GM18870 (cell line): ENCODE results near the gene RPS19.

Experiments
- ATAC-seq: cut with Tn5 transposase; IDR thresholded peaks from one replicate; pipeline ENCODE4 v1.9.1; 2021; ENCODE audit warnings: moderate library complexity; ENCODE audit not compliant: unreplicated experiment

The RPS19 gene

GRCh38 chr19:41877916-41878905 lies 18.2 kb downstream of the RPS19 start:
- no peak for ATAC-seq

DNA sequence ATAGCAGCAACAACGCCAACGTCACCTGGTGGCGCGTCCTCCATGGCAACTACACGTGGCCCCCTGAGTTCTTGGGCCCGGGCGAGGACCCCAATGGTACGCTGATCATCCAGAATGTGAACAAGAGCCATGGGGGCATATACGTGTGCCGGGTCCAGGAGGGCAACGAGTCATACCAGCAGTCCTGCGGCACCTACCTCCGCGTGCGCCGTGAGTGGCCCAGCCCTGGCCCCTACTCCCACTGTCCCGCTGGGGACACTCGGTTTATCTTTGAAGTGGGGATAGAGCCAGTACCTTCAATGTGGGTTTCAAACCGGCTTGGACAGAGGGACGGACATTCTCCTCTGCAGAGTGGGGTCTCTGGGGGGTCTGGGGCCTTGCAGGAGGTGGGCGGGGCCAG lies 19.0 kb downstream of the RPS19 start:
- no peak for ATAC-seq

- no peak for ATAC-seq
Measured at GRCh38 chr19:41879670-41880328, 19.7 kb downstream of the RPS19 start.

DNA sequence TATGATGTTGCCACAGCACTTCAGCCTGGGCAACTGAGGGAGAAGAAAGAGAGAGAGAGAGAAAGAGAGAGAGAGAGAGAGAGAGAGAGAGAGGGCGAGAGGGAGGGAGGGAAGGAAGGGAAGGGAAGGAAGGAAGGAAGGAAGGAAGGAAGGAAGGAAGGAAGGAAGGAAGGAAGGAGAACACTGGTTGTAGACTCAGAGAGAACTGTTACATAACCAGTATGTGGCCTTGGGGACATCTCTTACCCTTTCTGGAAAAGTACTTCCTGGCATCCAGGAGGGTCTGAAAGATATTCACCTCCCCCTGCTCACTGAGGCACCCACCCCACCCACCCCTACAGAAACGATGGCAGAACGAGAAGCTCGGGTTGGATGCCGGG lies 20.3 kb downstream of the RPS19 start:
- no peak for ATAC-seq

DNA sequence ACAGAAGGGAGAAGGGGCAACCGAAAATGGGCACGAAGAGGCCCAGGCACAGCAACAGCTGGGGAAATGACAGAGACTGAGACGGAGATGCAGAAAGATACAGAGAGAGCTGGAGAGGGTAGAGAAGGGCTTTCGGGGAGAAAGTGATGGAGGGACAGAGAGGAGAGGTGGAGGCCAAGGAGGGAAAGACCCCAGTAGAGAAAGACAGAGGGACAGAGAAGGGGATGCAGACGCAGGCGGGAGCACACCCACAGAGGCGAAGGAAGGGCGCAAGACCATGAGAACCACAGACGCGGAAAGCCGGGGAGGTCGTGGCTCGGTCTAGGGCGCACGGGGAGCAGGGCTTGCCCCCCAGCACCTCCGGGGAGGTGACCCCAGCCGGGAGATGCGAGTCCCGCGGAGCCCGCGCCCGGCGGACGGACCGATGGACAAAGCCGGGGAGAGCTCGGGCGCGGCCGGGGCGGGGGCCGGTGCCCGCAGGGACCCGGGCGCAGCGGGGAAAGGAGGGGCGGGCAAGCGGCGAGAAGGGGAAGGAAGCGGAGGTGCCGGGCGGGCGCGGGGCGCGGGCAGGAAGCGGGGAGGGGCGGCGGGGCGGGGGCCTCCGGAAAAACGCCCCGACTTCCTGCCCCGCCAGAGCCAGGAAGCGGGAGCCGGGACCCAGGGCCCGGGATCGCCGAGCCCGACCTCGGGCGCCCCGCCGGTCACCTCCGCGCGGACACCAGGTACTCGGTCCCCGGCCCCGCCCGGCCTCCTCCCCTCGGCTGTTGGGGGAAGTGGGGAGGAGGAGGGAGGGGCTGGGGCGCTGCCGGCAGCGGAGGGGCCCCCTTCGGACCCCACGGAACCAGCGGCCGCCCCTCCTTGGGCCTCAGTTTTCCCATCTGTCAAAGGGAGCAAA lies 22.8 kb downstream of the RPS19 start, which contains the start of gene ARHGEF1:
TSS of gene ARHGEF1 (plus strand) at position 617 of the 895 bp plus-strand sequence. CDS start 4,899 bp downstream, outside the sequence.
- no peak for ATAC-seq

DNA sequence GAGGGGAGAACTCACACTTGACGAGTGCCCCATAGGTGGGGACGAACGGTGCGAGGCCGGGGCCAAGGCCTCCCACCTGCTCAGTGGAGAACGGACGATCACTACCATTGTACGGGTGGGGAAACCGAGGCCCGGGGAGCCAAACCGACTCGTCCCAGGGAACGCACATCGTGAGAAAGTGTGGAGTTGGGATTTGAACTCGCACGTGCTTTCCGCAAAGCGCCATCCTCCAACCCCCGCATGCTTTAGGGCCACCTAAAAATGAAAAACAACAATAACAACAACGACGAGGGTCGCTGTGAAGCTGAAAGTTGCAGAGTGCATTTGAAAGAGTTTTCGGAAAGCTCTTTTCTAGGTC lies 23.4 kb downstream of the RPS19 start:
- no peak for ATAC-seq

DNA sequence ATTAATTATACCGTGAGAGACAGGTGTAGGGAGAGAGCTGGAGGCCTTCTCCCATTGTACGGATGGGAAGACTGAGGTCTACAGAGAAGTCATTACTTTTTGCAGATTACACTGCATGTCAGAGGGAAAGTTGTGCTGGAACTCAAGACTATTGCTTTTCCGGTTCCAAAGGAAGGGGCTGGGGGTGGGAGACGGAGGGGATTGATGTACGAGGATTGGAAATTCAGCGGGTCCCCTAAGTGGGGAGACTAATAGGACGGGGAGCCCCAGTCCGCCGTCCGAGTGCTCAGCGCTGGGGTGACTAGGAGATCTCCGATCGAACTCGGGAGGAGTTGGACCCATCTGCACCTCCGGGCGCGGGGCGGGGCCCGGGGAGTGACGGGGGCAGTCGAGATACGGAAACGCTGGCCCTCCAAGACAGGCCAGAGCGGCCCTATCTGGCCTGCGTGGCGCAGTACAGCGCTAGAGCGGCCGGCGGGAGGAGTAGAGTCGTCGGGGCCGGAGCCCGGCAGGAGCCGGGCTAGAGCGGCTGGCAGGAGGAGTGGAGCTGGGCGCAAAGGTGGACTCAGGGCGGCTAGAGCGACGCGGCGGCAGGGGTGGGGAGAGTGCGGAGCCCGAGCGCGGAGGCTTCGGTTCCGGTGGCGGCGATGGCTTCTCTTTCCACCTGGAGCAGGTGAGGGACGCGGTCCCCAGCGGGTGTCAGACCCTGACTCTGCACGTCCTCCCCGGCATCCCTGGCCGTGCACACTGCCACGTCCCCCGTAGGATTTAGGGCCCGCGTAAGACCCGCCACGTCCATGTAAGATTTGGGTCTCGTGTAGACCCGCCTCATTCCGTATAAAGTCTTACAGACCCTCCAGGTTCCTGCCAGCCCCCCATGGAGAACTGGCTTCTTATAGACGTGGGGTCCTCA lies 24.0 kb downstream of the RPS19 start:
- peak; percentile 60 for ATAC-seq

DNA sequence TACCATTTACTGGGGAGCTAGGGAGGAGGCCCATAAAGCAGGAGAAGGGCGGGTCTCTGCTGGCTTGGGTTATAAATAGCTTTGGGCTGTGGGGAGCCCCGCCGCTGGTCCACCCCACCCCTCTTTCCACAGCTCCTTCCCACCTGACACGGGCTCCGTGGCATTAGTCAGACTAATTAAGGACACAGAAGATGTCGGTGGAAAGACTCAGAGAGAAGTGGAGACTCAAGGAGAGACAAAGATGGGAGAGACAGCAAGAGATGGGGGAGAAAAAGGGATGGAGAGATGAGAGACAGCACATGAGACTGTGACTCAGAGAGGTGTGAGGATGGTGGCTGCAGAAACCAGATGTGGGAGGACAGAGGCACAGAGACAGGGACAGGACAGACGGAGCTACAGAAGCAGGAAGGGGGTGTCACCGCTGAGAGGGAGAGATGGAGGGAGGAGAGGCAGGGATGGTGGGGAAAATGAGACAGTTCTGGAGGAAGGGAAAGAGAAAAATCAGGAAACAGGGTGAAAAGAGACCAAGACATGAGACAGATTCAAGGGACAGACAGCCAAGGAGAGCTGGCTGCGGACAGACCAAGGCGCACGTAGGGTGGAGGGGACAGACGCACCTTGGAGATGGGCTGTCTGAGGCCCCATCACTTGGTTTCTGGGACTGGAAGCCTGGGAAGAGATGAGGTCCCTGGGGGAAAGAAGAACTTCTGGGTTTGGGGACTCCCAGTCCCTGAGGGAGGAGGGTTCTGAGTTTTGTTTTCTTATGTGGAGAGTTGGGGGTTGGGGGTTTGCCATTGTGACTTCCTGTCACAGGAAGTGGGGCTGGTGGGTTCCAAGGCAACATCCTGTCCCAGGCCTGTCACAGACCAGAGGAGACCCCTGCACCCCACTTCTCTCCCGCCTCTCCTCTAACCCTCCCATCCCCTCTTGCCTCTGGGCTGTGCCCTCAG lies 27.0 kb downstream of the RPS19 start:
- no peak for ATAC-seq

- no peak for ATAC-seq
Measured at GRCh38 chr19:41887711-41888382, 27.8 kb downstream of the RPS19 start.

DNA sequence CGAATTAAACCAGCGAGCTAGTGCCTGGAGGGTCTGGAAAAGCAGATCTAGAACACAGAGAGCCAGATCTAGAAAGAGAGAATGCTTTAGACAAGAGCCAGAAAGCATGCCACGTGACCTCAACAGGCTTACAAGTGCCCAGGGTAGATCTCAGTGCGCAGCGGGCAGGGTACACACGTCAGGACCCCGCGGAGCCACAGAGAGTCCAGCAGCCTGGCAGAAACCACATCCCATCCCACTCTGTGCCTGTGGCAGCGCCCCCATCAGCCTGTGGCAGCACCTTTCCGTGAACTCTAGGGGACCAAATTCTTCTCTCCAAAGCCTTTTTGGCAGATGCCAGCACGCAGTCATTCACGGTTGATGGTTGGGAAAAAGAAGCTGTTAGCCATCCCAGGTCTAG lies 28.9 kb downstream of the RPS19 start:
- no peak for ATAC-seq

GRCh38 chr19:41889896-41890295 lies 29.8 kb downstream of the RPS19 start:
- ATAC-seq: no peak

- ATAC-seq: no peak
Measured at GRCh38 chr19:41890936-41891335, 30.9 kb downstream of the RPS19 start.

GRCh38 chr19:41892173-41892902 lies 32.3 kb downstream of the RPS19 start:
- no peak for ATAC-seq

DNA sequence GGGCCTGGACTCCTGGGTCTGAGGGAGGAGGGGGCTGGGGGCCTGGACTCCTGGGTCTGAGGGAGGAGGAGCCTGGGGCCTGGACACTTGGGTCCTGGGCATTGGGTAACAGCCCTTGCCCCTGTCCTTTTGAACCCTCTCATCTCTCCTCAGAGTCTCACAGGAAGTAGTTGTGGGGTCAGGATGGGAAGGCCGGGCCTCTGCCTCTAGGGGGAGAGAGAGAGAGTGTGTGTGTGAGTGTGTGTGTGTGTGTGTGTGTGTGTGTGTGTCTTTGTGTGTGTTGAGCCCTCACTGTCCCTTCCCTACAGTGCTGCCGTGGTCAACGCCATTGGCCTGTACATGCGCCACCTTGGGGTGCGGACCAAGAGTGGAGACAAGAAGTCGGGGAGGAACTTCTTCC lies 33.8 kb downstream of the RPS19 start:
- ATAC-seq: no peak

DNA sequence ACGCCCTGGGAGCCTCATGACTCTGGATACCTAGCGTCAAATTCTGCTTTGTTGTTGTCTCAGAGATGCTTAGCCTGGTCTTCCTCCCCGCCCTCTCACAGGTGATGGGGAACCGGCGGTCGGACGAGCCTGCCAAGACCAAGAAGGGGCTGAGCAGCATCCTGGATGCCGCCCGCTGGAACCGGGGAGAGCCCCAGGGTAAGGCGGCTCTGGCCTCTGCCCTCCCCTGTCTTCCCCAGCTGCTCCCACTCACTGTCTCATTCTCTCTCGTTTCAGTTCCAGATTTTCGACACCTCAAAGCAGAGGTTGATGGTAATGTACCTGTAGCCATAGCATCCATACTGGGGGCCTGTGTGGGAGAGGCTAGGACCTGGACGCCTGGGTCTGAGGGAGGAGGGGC lies 34.3 kb downstream of the RPS19 start:
- ATAC-seq: no peak

DNA sequence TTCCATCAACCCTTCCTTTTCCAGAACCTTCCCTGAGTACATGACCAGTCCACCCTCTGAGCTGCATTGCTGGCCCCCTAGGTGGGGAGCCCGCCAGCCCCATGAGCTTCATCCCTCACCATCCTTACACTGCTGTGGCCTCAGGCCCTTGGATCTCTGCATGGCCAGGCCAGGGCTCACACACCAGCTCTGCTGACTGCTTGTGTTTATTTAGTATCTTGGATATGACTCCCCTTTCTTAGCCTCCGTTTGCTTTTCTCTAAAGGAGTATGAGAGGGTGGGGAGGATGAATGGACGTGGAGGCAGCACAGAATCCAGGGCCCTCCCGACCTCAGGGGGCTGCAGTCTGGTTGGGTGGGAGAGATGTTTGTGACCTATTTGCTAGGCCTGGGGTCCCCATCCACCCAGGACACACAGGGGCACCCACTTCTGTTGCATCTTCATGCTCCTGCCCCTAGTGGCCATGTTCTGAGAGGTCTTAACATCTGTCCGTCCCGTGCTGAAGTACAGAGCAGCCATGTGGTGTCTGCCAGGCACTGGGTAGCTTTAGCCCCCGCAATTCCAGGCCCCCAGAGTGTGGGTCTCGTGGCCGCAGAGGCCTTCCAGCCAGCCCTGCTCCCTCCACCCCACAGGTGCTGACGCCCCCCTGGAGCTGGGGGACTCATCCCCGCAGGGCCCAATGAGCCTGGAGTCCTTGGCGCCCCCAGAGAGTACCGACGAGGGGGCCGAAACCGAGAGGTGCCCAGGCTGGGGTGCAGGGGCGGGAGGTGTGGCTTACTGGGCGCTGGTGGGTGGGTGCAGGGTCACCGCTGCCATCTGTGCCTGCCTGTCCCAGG lies 35.9 kb downstream of the RPS19 start:
- ATAC-seq: no peak

DNA sequence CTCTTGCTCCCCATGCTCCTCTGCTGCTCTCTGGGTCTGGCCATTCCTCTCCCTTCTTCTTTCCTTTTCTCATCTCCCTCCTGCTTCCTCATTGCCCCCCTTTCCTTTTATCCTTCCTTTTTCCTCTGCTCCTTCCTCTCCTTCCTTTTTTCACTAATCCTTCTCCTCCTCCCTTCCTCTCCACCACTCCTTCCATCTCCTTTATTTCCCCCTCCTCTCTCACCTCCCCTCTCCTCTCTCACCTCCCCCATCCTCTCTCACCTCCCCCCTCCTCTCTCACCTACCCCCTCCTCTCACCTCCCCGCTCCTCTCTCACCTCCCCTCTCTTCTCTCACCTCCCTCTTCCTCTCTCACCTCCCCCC lies 36.5 kb downstream of the RPS19 start:
- no peak for ATAC-seq
